RWPE1 (cell line): Measurements from ENCODE around the gene CHCHD6.
A peak's percentile ranks its signal among the peaks of the same experiment; 100 is the strongest.

Experiments
- CTCF ChIA-PET: fragments of 350-600 bp; sonication (Branson Sonifier 250); formaldehyde crosslinking; extraction: SDS; loops from one replicate; lab custom pipeline; 2021; lab: Yijun Ruan, JAX
- POLR2A ChIA-PET: fragments of 400-600 bp; formaldehyde crosslinking; extraction: SDS; loops from one replicate; lab custom pipeline; 2020; ENCODE audit warnings: antibody characterized with exemption; ENCODE audit not compliant: low non-redundant PET; lab: Yijun Ruan, JAX
- DNase-seq: peaks from one replicate; pipeline ENCODE4 v3.0.0; 2012; ENCODE audit warnings: low spot score
- H3K27ac ChIP-seq: fragments of 450-650 bp; 2 replicates; pipeline ENCODE4 v1.5.1; 2017
- CTCF ChIP-seq: fragments of 450-650 bp; conservative IDR thresholded peaks from 2 replicates; pipeline ENCODE4 v1.5.1; 2017; ENCODE audit warnings: low read depth, mild to moderate bottlenecking

Gene CHCHD6

GRCh38 chr3:127003601-127004280, 299.7 kb downstream of the CHCHD6 start:
- no peak for TF ChIP-seq CTCF
- CTCF ChIA-PET: interaction anchor here (0.7 kb wide), 1 partner anchor 544 kb away, joined by 4 read pairs; no protein-coding TSS in a partner anchor
- no peak for DNase-seq
- H3K27ac ChIP-seq: no peak overlapping the region
- POLR2A ChIA-PET: no interaction called here

DNA sequence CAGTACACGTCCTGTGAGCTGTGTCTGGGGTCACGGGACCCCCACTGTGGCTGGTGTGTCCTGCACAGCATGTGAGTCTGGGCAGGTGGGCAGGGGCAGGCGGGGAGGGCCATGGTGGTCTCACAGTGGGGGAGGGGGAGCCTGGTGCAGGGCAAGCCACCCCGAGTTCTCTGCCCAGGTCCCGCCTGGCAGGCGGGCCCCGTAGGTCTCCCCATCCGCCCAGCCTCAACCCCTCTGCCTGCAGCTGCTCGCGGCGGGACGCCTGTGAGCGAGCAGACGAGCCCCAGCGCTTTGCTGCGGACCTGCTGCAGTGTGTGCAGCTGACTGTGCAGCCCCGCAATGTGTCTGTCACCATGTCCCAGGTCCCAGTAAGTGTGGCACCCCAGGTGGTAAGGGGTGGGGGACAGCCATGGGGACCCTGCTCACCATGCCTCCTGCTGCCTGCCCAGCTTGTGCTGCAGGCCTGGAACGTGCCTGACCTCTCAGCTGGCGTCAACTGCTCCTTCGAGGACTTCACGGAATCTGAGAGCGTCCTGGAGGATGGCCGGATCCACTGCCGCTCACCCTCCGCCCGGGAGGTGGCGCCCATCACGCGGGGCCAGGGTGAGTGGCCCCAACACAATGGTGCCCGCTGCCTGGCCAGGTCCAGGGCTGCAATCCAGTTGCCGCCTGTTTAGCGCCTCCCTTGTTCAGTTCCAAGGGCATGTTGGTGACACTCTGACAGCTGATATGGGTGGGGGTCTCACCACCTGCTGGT, 300.8 kb downstream of the CHCHD6 start:
- no peak for DNase-seq
- ChIA-PET POLR2A (no interaction called here), CTCF (interaction anchor here (1.0 kb wide), 1 partner anchor 23 kb away, joined by 3 read pairs; no protein-coding TSS in a partner anchor)
- no peak for TF ChIP-seq CTCF
- H3K27ac ChIP-seq: no peak overlapping the region

DNA sequence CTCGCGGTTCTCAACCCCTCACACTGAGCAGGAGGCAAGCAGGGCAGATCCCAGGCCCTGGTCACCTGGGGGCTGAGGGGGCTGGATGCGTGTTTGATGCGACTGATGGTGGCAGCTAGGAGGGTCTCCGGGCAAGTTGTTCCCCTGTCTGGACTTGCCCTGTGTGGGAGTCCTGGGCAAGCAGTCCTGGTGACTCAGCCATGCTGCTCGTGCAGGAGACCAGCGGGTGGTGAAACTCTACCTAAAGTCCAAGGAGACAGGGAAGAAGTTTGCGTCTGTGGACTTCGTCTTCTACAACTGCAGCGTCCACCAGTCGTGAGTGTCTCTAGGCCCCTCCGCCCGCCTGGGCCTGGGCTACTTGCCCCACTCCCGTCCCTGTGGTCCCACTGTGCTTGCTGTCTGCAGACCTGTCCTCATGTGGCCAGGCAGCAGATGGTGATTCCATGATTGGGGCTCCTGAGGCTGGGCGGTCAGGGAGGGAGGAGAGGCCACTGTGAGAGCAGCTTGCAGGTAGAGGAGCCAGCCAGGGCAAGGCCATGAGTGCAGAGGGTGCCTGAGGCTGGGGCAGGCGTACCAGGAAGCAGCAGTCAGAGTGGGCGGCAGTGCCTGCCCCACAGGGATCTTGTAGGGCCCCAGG, 301.9 kb downstream of the CHCHD6 start:
- TF ChIP-seq CTCF: no peak
- ChIA-PET CTCF (no interaction called here), POLR2A (no interaction called here)
- DNase-seq: peak; percentile 80
- H3K27ac ChIP-seq: no peak overlapping the region

- CTCF ChIA-PET: no interaction called here
- POLR2A ChIA-PET: no interaction called here
- no peak for TF ChIP-seq CTCF
- H3K27ac ChIP-seq: no peak overlapping the region
- DNase-seq: peak; percentile 38
Observed at GRCh38 chr3:127006781-127007436, 302.9 kb downstream of the CHCHD6 start.

DNA sequence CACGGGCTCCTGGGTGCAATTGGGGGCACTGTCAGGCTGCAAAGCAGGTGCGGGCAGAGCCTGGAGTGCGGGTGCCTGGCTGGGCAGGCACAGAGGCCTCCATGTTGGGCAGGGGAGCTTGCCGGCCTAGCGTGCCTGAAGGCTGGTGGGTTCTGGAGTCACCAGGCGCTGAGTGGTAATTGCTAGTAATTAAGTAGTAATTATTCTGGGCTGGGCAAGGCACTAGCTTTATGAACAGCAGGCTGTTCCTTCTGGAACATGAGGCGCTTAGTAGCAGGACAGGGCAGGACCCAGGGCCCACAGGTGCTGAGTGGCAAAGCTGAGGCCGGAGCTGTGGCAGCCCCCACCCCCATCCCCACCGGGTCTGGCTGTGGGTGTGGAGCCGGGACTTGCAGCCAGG, 304.2 kb downstream of the CHCHD6 start:
- POLR2A ChIA-PET: no interaction called here
- no peak overlapping the region for H3K27ac ChIP-seq
- CTCF ChIA-PET: no interaction called here
- DNase-seq: no peak
- TF ChIP-seq CTCF: no peak

- ChIA-PET POLR2A (no interaction called here), CTCF (interaction anchor here (0.6 to 1.5 kb wide), 4 partner anchors 27 to 351 kb away, joined by 3 to 6 read pairs (median 5); partner anchors contain the start of gene PLXNA1)
- DNase-seq: no peak
- no peak for TF ChIP-seq CTCF
- no peak overlapping the region for H3K27ac ChIP-seq
Observed at GRCh38 chr3:127009531-127009930, 305.5 kb downstream of the CHCHD6 start.
